ENCODE measurements around the gene ENAH. TPM values are rescaled to one million over a fixed set of nuclear protein-coding genes. Genes with fewer than 3 reads are reported as not detected.
A peak's percentile ranks its signal among the peaks of the same experiment; 100 is the strongest.

The ENAH gene
- total RNA-seq, 4 donors from 2014 or later, result 31.4 to 56.3 (median 45.3) TPM

- peaks cover 0 to 18% (median 4%) of the 10 kb centered on the region in 4 donors for H3K4me1 ChIP-seq
- WGBS, 2 donors, result 70 to 75% methylated on average over 11 to 12 of the region's 12 CpGs
- peak in 1 of 2 donors; percentile 31 for DNase-seq (ENCODE audit: low spot score in 2 of 2)
- H3K4me3 ChIP-seq, result no peak overlapping the region
- H3K36me3 ChIP-seq, result peaks cover 0 to 3% (median 0%) of the 10 kb centered on the region in 3 donors
- H3K27me3 ChIP-seq, result no peaks in the 10 kb centered on the region
- H3K9me3 ChIP-seq, result no peaks in the 10 kb centered on the region
- TF ChIP-seq EP300 (IDR thresholded peaks at IDR 0.05) (peak in 1 of 2 donors; percentile 67), POLR2A (IDR thresholded peaks at IDR 0.05) (no peak), CTCF (IDR thresholded peaks at IDR 0.05) (no peak)
- peak overlapping the region in 2 of 4 donors; percentile 56 to 80 for H3K27ac ChIP-seq
These were observed 144.2 kb downstream of the ENAH start for GRCh38 chr1:225508538-225509375.

- TF ChIP-seq POLR2A (IDR thresholded peaks at IDR 0.05) (no peak), EP300 (IDR thresholded peaks at IDR 0.05) (no peak), CTCF (IDR thresholded peaks at IDR 0.05) (no peak)
- Histone ChIP-seq H3K4me1 (peaks cover 0 to 18% (median 4%) of the 10 kb centered on the region in 4 donors), H3K27me3 (no peaks in the 10 kb centered on the region), H3K36me3 (peaks cover 0 to 3% (median 0%) of the 10 kb centered on the region in 3 donors), H3K4me3 (no peak overlapping the region), H3K27ac (no peak overlapping the region), H3K9me3 (no peaks in the 10 kb centered on the region)
- no peak for DNase-seq (ENCODE audit: low spot score in 2 of 2)
- 91 to 98% methylated on average over 1 of the region's 1 CpG for WGBS, 2 donors
These were observed 146.2 kb downstream of the ENAH start for GRCh38 chr1:225506727-225507126.

GRCh38 chr1:225504776-225505175, 148.1 kb downstream of the ENAH start:
- 84 to 90% methylated on average over 2 of the region's 2 CpGs for WGBS, 2 donors
- no peak overlapping the region for H3K27ac ChIP-seq

GRCh38 chr1:225500624-225501192, 152.2 kb downstream of the ENAH start:
- Histone ChIP-seq H3K36me3 (peaks cover 0 to 5% (median 0%) of the 10 kb centered on the region in 3 donors), H3K4me3 (no peak overlapping the region), H3K27ac (no peak overlapping the region), H3K4me1 (no peaks in the 10 kb centered on the region), H3K27me3 (no peaks in the 10 kb centered on the region), H3K9me3 (no peaks in the 10 kb centered on the region)
- TF ChIP-seq POLR2A (IDR thresholded peaks at IDR 0.05), result no peak
- no peak for TF ChIP-seq CTCF (IDR thresholded peaks at IDR 0.05)
- TF ChIP-seq EP300 (IDR thresholded peaks at IDR 0.05), result no peak
- WGBS, 2 donors, result 91 to 92% methylated on average over 4 of the region's 4 CpGs
- no peak for DNase-seq (ENCODE audit: low spot score in 2 of 2)

More at GRCh38 chr1:225504776-225505175, 148.1 kb downstream of the ENAH start:
- no peak overlapping the region for H3K4me3 ChIP-seq
- TF ChIP-seq CTCF (IDR thresholded peaks at IDR 0.05) (no peak), POLR2A (IDR thresholded peaks at IDR 0.05) (no peak), EP300 (IDR thresholded peaks at IDR 0.05) (no peak)
- H3K36me3 ChIP-seq, result peaks cover 0 to 8% (median 0%) of the 10 kb centered on the region in 3 donors
- H3K4me1 ChIP-seq, result peaks cover 0 to 18% (median 4%) of the 10 kb centered on the region in 4 donors
- no peak for DNase-seq (ENCODE audit: low spot score in 2 of 2)
- no peaks in the 10 kb centered on the region for H3K27me3 ChIP-seq
- H3K9me3 ChIP-seq, result no peaks in the 10 kb centered on the region
